ENCODE measurements around the gene THSD7A.

Gene THSD7A

GRCh38 chr7:11751315-11751714, 80.7 kb downstream of the THSD7A start:
- no peak overlapping the region for H3K27ac ChIP-seq
- no peak for TF ChIP-seq CTCF (conservative IDR thresholded peaks at IDR 0.05)

GRCh38 chr7:11750191-11750590, 81.8 kb downstream of the THSD7A start:
- no peak overlapping the region for H3K27ac ChIP-seq
- TF ChIP-seq CTCF (conservative IDR thresholded peaks at IDR 0.05): no peak

GRCh38 chr7:11749629-11750028, 82.4 kb downstream of the THSD7A start:
- no peak for TF ChIP-seq CTCF (conservative IDR thresholded peaks at IDR 0.05)
- no peak overlapping the region for H3K27ac ChIP-seq

GRCh38 chr7:11748884-11749283, 83.1 kb downstream of the THSD7A start:
- no peak for TF ChIP-seq CTCF (conservative IDR thresholded peaks at IDR 0.05)
- H3K27ac ChIP-seq: no peak overlapping the region

- no peak overlapping the region for H3K27ac ChIP-seq
- TF ChIP-seq CTCF (conservative IDR thresholded peaks at IDR 0.05): no peak
These were observed 84.1 kb downstream of the THSD7A start for GRCh38 chr7:11747715-11748485.

GRCh38 chr7:11746591-11746990, 85.4 kb downstream of the THSD7A start:
- H3K27ac ChIP-seq: no peak overlapping the region
- TF ChIP-seq CTCF (conservative IDR thresholded peaks at IDR 0.05): no peak

- peak overlapping the region; percentile 22; the same call in 1 of the 2 replicates for H3K27ac ChIP-seq
- TF ChIP-seq CTCF (conservative IDR thresholded peaks at IDR 0.05): no peak
These were observed 88.5 kb downstream of the THSD7A start for GRCh38 chr7:11743548-11743947.

Measured in VCaP (cell line).